ENCODE data around the gene WDR1.
A peak's percentile ranks its signal among the peaks of the same experiment; 100 is the strongest.

The WDR1 gene

GRCh38 chr4:10084651-10085358 lies 31.8 kb downstream of the WDR1 start:
- no peak for DNase-seq (ENCODE audit: low spot score)

GRCh38 chr4:10083861-10084641 lies 32.5 kb downstream of the WDR1 start:
- no peak for DNase-seq (ENCODE audit: low spot score)

- DNase-seq (ENCODE audit: low spot score), result no peak
Observed at GRCh38 chr4:10083331-10083771, 33.2 kb downstream of the WDR1 start.

GRCh38 chr4:10082459-10083272 lies 33.9 kb downstream of the WDR1 start:
- no peak for DNase-seq (ENCODE audit: low spot score)

- no peak for DNase-seq (ENCODE audit: low spot score)
Observed at GRCh38 chr4:10082047-10082446, 34.6 kb downstream of the WDR1 start.

- no peak for DNase-seq (ENCODE audit: low spot score)
Observed at GRCh38 chr4:10081218-10081606, 35.4 kb downstream of the WDR1 start.

GRCh38 chr4:10080589-10081217 lies 35.9 kb downstream of the WDR1 start:
- no peak for DNase-seq (ENCODE audit: low spot score)

- no peak for DNase-seq (ENCODE audit: low spot score)
Observed at GRCh38 chr4:10079912-10080588, 36.5 kb downstream of the WDR1 start.

GRCh38 chr4:10079256-10079655 lies 37.3 kb downstream of the WDR1 start:
- no peak for DNase-seq (ENCODE audit: low spot score)

GRCh38 chr4:10078481-10079233 lies 37.9 kb downstream of the WDR1 start:
- no peak for DNase-seq (ENCODE audit: low spot score)

GRCh38 chr4:10077483-10078335 lies 38.9 kb downstream of the WDR1 start:
- no peak for DNase-seq (ENCODE audit: low spot score)

- no peak for DNase-seq (ENCODE audit: low spot score)
Observed at GRCh38 chr4:10077076-10077475, 39.5 kb downstream of the WDR1 start.

GRCh38 chr4:10075953-10076391 lies 40.6 kb downstream of the WDR1 start:
- no peak for DNase-seq (ENCODE audit: low spot score)

- DNase-seq (ENCODE audit: low spot score), result no peak
Observed at GRCh38 chr4:10075158-10075863, 41.3 kb downstream of the WDR1 start.

GRCh38 chr4:10074767-10075105 lies 41.9 kb downstream of the WDR1 start:
- DNase-seq (ENCODE audit: low spot score), result peak; percentile 46

GRCh38 chr4:10074076-10074766 lies 42.4 kb downstream of the WDR1 start:
- no peak for DNase-seq (ENCODE audit: low spot score)

- no peak for DNase-seq (ENCODE audit: low spot score)
Observed at GRCh38 chr4:10072420-10073017, 44.1 kb downstream of the WDR1 start.

- no peak for DNase-seq (ENCODE audit: low spot score)
Observed at GRCh38 chr4:10069075-10069642, 47.4 kb downstream of the WDR1 start.
